GM12872 (cell line): Measurements from ENCODE around the gene NPHP4.

Source experiments
- CTCF ChIP-seq: IDR thresholded peaks from 3 replicates; pipeline ENCODE4 v1.5.1; 2011; ENCODE audit warnings: low read depth, mild to moderate bottlenecking, low read length, moderate library complexity; ENCODE audit not compliant: insufficient read depth

NPHP4 gene

DNA sequence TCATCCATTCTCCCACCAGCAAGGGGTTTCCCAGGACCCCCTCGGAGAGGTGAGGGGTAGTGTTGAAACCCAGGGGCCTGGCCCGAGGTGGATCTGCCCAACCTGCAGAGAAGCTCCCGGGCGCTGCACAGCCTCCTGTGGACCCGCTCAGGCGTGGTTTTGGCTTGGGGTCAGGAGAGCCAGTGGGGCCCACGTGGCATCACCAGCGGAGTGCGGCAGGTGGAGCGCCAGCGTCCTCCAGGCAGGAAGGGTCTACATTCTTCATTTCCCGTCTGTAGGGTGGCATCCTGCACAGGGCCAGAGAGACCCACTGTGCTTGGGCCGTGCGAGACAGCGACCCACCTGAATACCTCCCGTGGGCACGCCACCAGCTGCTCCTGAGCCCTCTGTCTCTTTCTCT, 135.2 kb downstream of the NPHP4 start:
- TF ChIP-seq CTCF = no peak

DNA sequence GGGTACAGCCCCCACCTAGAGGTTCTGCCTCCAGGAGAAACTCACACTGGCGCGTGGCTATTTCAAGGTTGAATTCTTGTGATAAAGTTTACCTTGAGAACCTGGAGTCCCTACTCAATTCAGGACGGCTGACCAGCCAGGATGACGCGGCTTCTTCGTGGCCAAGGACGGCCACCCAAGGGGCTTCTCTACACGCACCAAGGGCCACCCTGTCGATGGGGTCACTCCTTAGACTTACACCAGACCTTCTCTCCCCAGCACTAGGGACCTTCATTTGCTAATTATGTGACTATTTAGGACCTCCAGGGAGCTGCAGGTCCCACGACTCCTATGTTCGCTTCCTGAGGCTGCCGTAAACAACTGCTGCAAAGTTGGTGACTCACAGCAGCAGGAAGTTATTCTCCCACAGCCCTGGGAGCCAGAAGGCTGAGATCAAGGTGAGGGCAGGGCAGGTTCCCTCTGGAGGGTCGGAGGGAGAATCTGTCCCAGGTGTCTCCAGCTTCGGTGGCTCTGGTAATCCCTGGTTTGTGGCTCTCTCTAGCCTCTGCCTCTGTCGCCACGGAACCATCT, 135.9 kb downstream of the NPHP4 start:
- TF ChIP-seq CTCF = no peak

DNA sequence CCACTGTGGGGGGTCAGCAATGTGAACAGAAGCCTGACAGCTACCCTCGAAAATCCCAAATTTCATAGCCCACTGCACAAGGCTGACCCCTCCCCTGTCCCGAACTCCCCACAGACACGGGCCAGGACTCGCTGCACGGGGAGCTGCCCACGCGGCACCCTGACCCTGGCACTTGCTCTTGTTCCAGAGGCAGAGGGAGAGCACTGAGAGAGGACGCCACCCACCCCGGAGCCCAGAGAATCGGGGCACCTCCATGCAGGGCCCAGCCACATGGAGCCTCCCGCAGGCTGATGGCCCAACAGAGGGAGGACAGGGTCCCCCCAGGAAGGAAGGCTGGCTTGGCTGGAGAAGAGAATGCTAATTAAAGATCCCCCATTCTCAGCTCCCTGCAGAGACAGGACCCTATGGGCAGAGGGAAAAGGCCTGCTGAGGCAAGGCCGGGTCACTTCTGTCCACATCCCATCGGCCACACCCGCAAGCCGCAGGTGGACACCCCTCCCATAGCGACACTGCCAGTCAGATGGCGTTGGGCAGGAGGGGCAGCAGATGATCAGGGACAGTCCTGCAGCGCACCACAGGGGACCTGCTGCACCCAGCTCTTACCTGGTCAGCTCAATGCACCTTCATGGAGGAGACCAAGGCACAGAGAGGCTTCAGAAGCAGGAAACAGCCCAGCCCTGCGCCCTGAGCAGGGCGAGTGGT, 136.9 kb downstream of the NPHP4 start:
- no peak for TF ChIP-seq CTCF

GRCh38 chr1:5854754-5855153, 137.5 kb downstream of the NPHP4 start:
- TF ChIP-seq CTCF = no peak

DNA sequence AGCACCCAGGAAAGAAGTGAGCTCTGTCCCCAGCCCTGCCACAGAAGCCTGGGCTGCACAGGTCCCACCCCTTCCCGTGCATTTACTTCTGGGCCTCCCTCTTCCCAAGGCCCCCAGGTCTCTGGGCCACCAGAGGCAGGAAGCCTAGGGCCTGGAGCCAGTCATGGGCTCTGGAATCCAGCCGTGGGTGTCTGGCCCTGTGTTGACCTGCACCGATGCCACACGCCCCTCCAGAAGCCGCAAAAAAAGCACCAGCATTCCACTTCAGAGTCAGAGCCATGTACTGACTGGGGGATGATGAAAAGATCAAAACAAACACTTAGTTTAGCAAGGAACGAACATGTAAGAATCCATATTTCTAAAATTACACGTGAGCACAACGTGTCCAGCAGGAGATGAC, 141.7 kb downstream of the NPHP4 start:
- TF ChIP-seq CTCF = no peak

DNA sequence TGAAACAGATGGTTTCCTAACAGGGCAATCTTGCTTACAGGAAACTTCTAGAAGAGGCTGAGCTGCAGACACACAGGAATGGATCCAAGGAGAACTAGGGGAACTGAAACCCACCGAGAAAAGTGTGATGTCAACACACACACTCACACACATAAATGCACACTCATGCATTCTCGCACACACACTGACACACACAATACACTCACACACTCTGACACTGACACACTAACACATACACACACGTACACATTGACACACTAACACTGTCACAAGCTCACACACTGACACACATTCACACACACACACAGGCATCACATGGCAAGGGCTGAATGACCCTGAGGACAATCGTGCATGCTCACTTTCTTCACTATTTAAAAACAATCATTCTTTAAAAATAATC, 142.7 kb downstream of the NPHP4 start:
- no peak for TF ChIP-seq CTCF

DNA sequence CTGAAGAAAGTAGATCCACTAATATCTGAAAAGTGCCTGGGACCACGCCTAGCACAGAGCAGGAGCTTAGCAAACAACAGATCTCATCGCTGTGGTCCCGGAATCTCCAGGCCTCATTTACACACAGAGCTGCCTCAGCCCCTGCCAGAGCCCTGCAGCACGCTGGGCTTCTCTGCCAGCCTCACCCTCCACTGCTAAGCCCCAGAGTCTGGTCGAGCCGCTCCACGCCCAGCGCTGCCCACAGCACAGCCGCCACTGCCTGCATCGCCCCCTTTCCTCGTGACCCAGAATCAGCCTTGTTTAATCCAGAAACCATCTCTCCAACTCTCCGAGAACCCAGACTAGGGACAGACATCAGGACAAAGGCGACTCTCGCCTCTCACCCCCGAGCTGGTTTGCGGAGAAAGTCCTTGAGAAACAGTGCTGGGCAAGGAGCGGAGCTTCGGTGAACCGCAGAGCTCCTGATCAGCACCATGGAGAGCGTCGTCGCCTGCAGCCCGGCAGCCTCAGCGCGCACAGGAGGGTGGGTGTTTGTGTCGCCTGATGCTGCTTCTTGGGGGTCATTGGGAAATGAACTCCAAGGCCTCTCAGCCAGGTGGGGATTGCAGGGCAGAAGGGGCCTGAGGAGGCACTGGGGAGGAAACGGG, 145.1 kb downstream of the NPHP4 start:
- TF ChIP-seq CTCF = no peak
